Omental fat pad (tissue), 4 donors: Measurements from ENCODE around the gene SLC37A3. TPM values are rescaled to one million over a fixed set of nuclear protein-coding genes. Genes with fewer than 3 reads are reported as not detected.

Experiments
- ATAC-seq: fragments of 150-250 bp; one replicate; pipeline ENCODE4 v1.9.1; 2016; ENCODE audit warnings: mild to moderate bottlenecking, moderate library complexity; ENCODE audit not compliant: low FRiP score
- DNase-seq: peaks from one replicate; pipeline ENCODE4 v3.0.0-alpha.2; 2019; ENCODE audit warnings: low spot score
- CTCF ChIP-seq, 3 donors: fragments of 450-650 bp; IDR thresholded peaks; one replicate each; pipeline ENCODE4 v1.5.1; 2016 to 2017; ENCODE audit warnings: antibody characterized with exemption in 3 of 3, mild to moderate bottlenecking in 3 of 3, moderate library complexity in 2 of 3
- total RNA-seq, 4 donors: library from RNA; depleted of rRNA; stranded (reverse); fragments of >200 nt; gene quantifications; one replicate each; pipeline ENCODE4 v1.1.0, GENCODE V29; 2016

SLC37A3 gene
- total RNA-seq, 4 donors from 2014 or later: 64.6 to 109 (median 72.7) TPM

DNA sequence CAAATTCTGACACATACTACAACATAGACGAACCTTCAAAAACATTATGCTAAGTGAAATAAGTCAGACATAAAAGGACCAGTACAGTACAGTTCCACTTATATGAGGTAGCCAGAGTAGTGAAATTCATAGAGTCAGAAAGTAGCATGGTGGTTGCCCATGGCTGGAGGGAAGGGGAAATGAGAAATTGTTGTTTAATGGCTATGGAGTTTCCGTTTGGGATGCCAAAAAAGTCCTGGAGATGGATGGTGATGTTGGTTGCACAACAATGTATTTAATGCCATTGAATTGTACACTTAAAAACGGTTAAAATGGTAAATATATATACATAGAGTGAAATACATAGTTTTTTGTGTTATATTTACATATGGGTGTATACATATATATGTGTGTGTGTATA lies 2.1 kb upstream of the SLC37A3 start:
- ATAC-seq (no peak), DNase-seq (no peak)
- TF ChIP-seq CTCF (IDR thresholded peaks at IDR 0.05): no peak

DNA sequence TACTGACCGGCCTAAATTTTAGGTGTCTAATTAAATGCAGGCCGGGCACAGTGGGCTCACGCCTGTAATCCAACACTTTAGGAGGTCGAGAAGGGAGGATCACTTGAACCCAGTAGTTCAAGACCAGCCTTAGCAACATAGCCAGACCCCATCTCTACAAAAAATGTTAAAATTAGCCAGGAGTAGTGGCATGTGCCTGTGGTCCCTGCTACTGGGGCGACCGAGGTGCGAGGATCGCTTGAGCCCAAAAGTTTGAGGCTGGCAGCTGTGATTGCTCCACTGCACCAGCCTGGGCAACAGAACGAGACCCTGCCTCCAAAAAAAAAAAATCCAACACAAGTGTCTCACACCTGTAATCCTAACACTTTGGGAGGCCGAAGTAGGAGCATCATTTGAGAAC lies 491 bp upstream of the SLC37A3 start:
- DNase-seq: no peak
- no peak for ATAC-seq
- TF ChIP-seq CTCF (IDR thresholded peaks at IDR 0.05): no peak

GRCh38 chr7:140393756-140394306 lies 4.5 kb downstream of the SLC37A3 start:
- DNase-seq (no peak), ATAC-seq (no peak)
- no peak for TF ChIP-seq CTCF (IDR thresholded peaks at IDR 0.05)

DNA sequence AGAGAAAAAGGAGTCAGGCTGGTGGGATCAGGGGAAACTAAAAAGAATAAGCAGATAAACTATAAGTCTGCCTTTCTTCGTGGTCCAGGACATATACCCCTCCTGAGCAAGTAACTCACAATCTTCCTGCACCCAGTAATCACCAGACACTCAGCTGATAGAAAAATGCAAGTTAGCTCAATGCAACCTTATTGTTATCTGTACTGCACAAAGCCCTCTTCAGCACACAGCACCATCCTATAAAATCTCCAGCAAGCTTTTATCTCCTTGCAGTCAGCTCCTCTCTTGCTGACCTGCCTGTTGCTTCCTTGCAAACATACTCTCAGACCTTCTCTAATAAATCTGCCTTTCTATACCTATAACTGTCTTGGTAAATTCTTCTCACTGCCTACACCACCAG lies 6.7 kb downstream of the SLC37A3 start:
- DNase-seq (no peak), ATAC-seq (no peak)
- no peak for TF ChIP-seq CTCF (IDR thresholded peaks at IDR 0.05)

DNA sequence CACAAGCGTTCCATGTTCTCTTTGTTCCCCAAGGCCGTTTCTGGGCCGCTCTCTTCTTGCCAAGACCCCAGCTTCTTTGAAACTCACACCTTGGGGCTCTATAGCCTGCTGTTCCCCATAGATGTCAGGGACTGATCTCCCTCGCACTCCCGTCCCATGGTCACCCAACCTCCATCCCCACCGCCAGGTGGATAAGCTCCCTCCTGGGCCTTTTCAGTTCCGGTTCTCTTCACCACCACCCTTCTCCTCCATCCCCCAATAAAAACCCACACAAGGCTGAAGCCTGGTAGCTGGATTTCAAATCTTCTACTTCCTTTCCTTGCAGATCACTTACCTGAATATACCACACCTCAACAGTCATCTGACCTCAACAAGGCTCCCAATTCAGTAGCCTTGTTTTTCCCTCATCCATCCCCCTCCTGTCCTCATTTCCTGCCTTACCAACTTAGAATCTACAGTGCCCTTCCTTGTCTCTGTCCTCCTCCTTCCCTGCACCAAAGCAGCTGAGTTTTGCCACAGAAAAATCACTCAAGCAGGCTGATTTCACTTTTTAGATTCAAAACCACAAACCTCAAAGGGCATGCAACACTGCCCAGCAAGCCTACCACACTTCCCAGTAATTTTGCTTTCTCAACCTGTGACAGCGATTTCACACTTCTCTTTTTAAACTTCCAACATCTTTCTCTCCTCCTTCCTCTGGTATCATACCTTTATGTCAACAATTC lies 7.7 kb downstream of the SLC37A3 start:
- DNase-seq (no peak), ATAC-seq (no peak)
- TF ChIP-seq CTCF (IDR thresholded peaks at IDR 0.05): no peak

- DNase-seq (no peak), ATAC-seq (no peak)
- TF ChIP-seq CTCF (IDR thresholded peaks at IDR 0.05): no peak
These were observed 8.3 kb downstream of the SLC37A3 start for GRCh38 chr7:140390034-140390433.

GRCh38 chr7:140389445-140389844 lies 8.9 kb downstream of the SLC37A3 start:
- DNase-seq (no peak), ATAC-seq (no peak)
- TF ChIP-seq CTCF (IDR thresholded peaks at IDR 0.05): no peak
